ENCODE measurements around the gene APP.

The APP gene

DNA sequence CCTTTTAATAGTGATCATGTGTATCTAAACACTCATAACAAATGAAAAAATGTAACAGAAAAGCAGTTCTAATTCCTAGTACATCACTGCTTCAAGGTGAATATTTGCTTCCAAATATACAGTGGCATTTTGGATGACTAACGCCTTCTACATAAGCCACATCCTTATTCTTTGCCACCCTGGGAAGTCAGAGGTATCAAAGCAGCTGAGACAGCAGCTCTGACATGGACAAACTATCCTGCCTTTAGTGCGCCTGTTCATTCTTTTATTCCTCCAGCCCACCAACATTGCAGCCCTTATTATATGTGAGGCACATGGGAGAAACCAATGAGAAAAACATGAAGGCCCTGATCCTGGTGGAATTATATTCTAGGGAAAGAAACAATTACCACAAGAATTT lies 183.0 kb downstream of the APP start (continued):
- no peak for TF ChIP-seq ZNF280D (tag by site-specific recombination; IDR thresholded peaks at IDR 0.05)
- TF ChIP-seq, protein P1, sequence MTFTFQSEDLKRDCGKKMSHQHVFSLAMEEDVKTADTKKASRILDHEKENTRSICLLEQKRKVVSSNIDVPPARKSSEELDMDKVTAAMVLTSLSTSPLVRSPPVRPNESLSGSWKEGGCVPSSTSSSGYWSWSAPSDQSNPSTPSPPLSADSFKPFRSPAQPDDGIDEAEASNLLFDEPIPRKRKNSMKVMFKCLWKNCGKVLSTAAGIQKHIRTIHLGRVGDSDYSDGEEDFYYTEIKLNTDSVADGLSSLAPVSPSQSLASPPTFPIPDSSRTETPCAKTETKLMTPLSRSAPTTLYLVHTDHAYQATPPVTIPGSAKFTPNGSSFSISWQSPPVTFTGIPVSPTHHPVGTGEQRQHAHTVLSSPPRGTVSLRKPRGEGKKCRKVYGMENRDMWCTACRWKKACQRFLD (tag by site-specific recombination; IDR thresholded peaks at IDR 0.05), result no peak
- TF ChIP-seq ZNF658 (tag by site-specific recombination; IDR thresholded peaks at IDR 0.05), result no peak
- TF ChIP-seq WT1 (tag by site-specific recombination; IDR thresholded peaks at IDR 0.05), result no peak

GRCh38 chr21:25986928-25987327 lies 183.6 kb downstream of the APP start:
- no peaks in the 10 kb centered on the region for H3K9me3 ChIP-seq (ENCODE audit: control insufficient read depth, insufficient read depth, low read depth, low read length)
- no peak overlapping the region for H3K4me3 ChIP-seq (ENCODE audit: low read depth, low read length)
- H3K27ac ChIP-seq (ENCODE audit: extremely low read depth, low read depth, low read length), result no peak overlapping the region
- TF ChIP-seq ZNF449 (tag by site-specific recombination; IDR thresholded peaks at IDR 0.05) (no peak), ZNF521 (tag by site-specific recombination; IDR thresholded peaks at IDR 0.05) (no peak), ZNF239 (tag by site-specific recombination; IDR thresholded peaks at IDR 0.05) (no peak), ZNF16 (tag by site-specific recombination; IDR thresholded peaks at IDR 0.05; ENCODE audit: low read depth) (no peak), SP7 (tag by site-specific recombination; IDR thresholded peaks at IDR 0.05) (no peak), SCRT2 (tag by site-specific recombination; IDR thresholded peaks at IDR 0.05) (no peak), OSR2 (tag by site-specific recombination; IDR thresholded peaks at IDR 0.05) (no peak), ZNF426 (tag by site-specific recombination; IDR thresholded peaks at IDR 0.05) (no peak), ZXDB (tag by site-specific recombination; IDR thresholded peaks at IDR 0.05) (no peak), ZNF843 (tag by site-specific recombination; IDR thresholded peaks at IDR 0.05) (no peak), PRDM6 (tag by site-specific recombination; IDR thresholded peaks at IDR 0.05) (no peak), ZBTB26 (tag by site-specific recombination; optimal IDR thresholded peaks at IDR 0.05) (no peak), ZNF324 (tag by site-specific recombination; IDR thresholded peaks at IDR 0.05) (no peak)
- TF ChIP-seq, protein P2, sequence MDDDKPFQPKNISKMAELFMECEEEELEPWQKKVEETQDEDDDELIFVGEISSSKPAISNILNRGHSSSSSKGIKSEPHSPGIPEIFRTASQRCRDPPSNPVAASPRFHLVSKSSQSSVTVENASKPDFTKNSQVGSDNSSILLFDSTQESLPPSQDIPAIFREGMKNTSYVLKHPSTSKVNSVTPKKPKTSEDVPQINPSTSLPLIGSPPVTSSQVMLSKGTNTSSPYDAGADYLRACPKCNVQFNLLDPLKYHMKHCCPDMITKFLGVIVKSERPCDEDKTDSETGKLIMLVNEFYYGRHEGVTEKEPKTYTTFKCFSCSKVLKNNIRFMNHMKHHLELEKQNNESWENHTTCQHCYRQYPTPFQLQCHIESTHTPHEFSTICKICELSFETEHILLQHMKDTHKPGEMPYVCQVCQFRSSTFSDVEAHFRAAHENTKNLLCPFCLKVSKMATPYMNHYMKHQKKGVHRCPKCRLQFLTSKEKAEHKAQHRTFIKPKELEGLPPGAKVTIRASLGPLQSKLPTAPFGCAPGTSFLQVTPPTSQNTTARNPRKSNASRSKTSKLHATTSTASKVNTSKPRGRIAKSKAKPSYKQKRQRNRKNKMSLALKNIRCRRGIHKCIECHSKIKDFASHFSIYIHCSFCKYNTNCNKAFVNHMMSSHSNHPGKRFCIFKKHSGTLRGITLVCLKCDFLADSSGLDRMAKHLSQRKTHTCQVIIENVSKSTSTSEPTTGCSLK (tag by site-specific recombination; IDR thresholded peaks at IDR 0.05), result no peak
- TF ChIP-seq, protein P3, sequence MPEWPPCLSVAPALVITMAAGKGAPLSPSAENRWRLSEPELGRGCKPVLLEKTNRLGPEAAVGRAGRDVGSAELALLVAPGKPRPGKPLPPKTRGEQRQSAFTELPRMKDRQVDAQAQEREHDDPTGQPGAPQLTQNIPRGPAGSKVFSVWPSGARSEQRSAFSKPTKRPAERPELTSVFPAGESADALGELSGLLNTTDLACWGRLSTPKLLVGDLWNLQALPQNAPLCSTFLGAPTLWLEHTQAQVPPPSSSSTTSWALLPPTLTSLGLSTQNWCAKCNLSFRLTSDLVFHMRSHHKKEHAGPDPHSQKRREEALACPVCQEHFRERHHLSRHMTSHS (tag by site-specific recombination; IDR thresholded peaks at IDR 0.05), result no peak
- H3K36me3 ChIP-seq (ENCODE audit: control insufficient read depth in 2 of 2, insufficient read depth in 1 of 2, low read length in 2 of 2), result peaks cover 0 to 7% of the 10 kb centered on the region in 2 experiments
- no peaks in the 10 kb centered on the region; the same call in 1 of the 2 replicates for H3K4me1 ChIP-seq (ENCODE audit: control insufficient read depth, insufficient read depth, low read length)
- CTCF ChIA-PET, result interaction anchor here (0.6 kb wide), 1 partner anchor 379 kb away, joined by 4 read pairs; no protein-coding TSS in a partner anchor
- POLR2A ChIA-PET, result no interaction called here

Data from HEK293 (cell line).